SK-N-SH (cell line): ENCODE measurements around the gene PKD2L1. TPM values are rescaled to one million over a fixed set of nuclear protein-coding genes. Genes with fewer than 3 reads are reported as not detected.
"Not testable (repeated sequence)": the region's sequence is repeated elsewhere in the genome, so short reads cannot be mapped to it uniquely, and the experiment has no call there.

ENCODE experiments used
- CTCF ChIA-PET: fragments of 300-600, 350-600 bp; formaldehyde crosslinking; extraction: SDS; loops from one replicate; lab custom pipeline; 2021; lab: Yijun Ruan, JAX
- POLR2A ChIA-PET: fragments of 350-600 bp; sonication (Branson Sonifier 250); formaldehyde crosslinking; extraction: SDS; loops from one replicate; lab custom pipeline; 2020; ENCODE audit warnings: antibody characterized with exemption, inconsistent platforms; lab: Yijun Ruan, JAX
- DNase-seq: peaks from one replicate; pipeline ENCODE4 v3.0.0; 2012
- H2AFZ ChIP-seq: fragments of 200-600 bp; sonication (generic); 2 replicates; pipeline ENCODE4 v1.8.1; 2016; ENCODE audit warnings: antibody characterized with exemption, mild to moderate bottlenecking, low read depth
- H3F3A ChIP-seq: fragments of 200-600 bp; sonication (generic); replicated peaks from 2 replicates; pipeline ENCODE3; 2016; ENCODE audit warnings: antibody characterized with exemption, mild to moderate bottlenecking; ENCODE audit not compliant: insufficient read depth
- H3K27ac ChIP-seq, 2 experiments: fragments of 200-500 bp in 1 of 2; fragments of 200-600 bp in 1 of 2; sonication (Bioruptor generic) in 1 of 2; sonication (generic), shearing (Covaris generic) in 1 of 2; 2 replicates each; pipeline versions ENCODE4 v1.5.1 to v1.6.1; 2014 to 2016; ENCODE audit warnings: low read depth in 2 of 2, inconsistent platforms in 1 of 2, low read length in 1 of 2, mild to moderate bottlenecking in 1 of 2, mixed read lengths in 1 of 2
- H3K27me3 ChIP-seq: fragments of 200-600 bp; sonication (generic), shearing (Covaris generic); 2 replicates; pipeline ENCODE4 v1.6.1; 2016; ENCODE audit warnings: mixed run types; ENCODE audit not compliant: insufficient read depth
- H3K36me3 ChIP-seq, 2 experiments: fragments of 200-500 bp in 1 of 2; fragments of 200-600 bp in 1 of 2; sonication (Bioruptor generic) in 1 of 2; sonication (generic) in 1 of 2; replicated peaks in 1 of 2; 2 replicates each; pipeline versions ENCODE3 to v1.5.1; 2014 to 2016; ENCODE audit warnings: low read length in 1 of 2, mild to moderate bottlenecking in 1 of 2; ENCODE audit not compliant: insufficient read depth in 2 of 2, control insufficient read depth in 1 of 2
- H3K4me1 ChIP-seq, 2 experiments: fragments of 200-500 bp in 1 of 2; fragments of 200-600 bp in 1 of 2; sonication (Bioruptor generic) in 1 of 2; sonication (generic), shearing (Covaris generic) in 1 of 2; 2 replicates each; pipeline versions ENCODE4 v1.5.1 to v1.6.1; 2014 to 2016; ENCODE audit warnings: low read depth in 1 of 2, low read length in 1 of 2, mixed run types in 1 of 2; ENCODE audit not compliant: insufficient read depth in 2 of 2, control insufficient read depth in 1 of 2
- H3K4me2 ChIP-seq: fragments of 200-600 bp; sonication (generic), shearing (Covaris generic); 2 replicates; pipeline ENCODE4 v1.6.1; 2017; ENCODE audit warnings: mixed run types
- H3K4me3 ChIP-seq, 2 experiments: fragments of 200-500 bp in 1 of 2; fragments of 200-600 bp in 1 of 2; sonication (Bioruptor generic) in 1 of 2; sonication (generic), shearing (Covaris generic) in 1 of 2; 2 replicates each; pipeline versions ENCODE4 v1.5.1 to v1.8.1; 2014 to 2016; ENCODE audit warnings: low read depth in 2 of 2, inconsistent platforms in 1 of 2, low read length in 1 of 2, mild to moderate bottlenecking in 1 of 2, mixed read lengths in 1 of 2, moderate library complexity in 1 of 2
- H3K79me2 ChIP-seq: fragments of 200-600 bp; sonication (generic); 2 replicates; pipeline ENCODE4 v1.8.1; 2017; ENCODE audit warnings: mild to moderate bottlenecking; ENCODE audit not compliant: insufficient read depth
- H3K9ac ChIP-seq: fragments of 200-600 bp; sonication (generic); 2 replicates; pipeline ENCODE4 v1.6.1; 2017; ENCODE audit warnings: mixed run types
- H3K9me2 ChIP-seq: fragments of 200-600 bp; sonication (generic); 2 replicates; pipeline ENCODE4 v1.6.1; 2017; ENCODE audit warnings: mixed run types
- H3K9me3 ChIP-seq: fragments of 200-600 bp; sonication (generic); 2 replicates; pipeline ENCODE4 v1.6.1; 2017; ENCODE audit warnings: mixed run types, mild to moderate bottlenecking, moderate library complexity
- H4K20me1 ChIP-seq: fragments of 200-600 bp; sonication (generic); 2 replicates; pipeline ENCODE4 v1.6.1; 2017; ENCODE audit warnings: mild to moderate bottlenecking, mixed run types; ENCODE audit not compliant: insufficient read depth
- CHD2 ChIP-seq: fragments of 150-350 bp; IDR thresholded peaks from 2 replicates; pipeline ENCODE4 v1.6.1; 2018; ENCODE audit warnings: low read length; ENCODE audit not compliant: partially characterized antibody
- FOSL2 ChIP-seq: IDR thresholded peaks from 2 replicates; pipeline ENCODE4 v1.4.0; 2012; ENCODE audit warnings: low read depth, mild to moderate bottlenecking, moderate library complexity, borderline replicate concordance
- FOXJ3 ChIP-seq: sonication (generic); formaldehyde crosslinking; IDR thresholded peaks from 2 replicates; pipeline ENCODE4 v1.5.1; 2020; ENCODE audit warnings: mild to moderate bottlenecking, missing genetic modification reagents
- MEF2A ChIP-seq: IDR thresholded peaks from 2 replicates; pipeline ENCODE4 v1.4.0; 2012; ENCODE audit warnings: low read depth, borderline replicate concordance
- NRF1 ChIP-seq: IDR thresholded peaks from 2 replicates; pipeline ENCODE4 v1.6.1; 2012; ENCODE audit warnings: low read depth, mild to moderate bottlenecking, low read length
- POLR2AphosphoS5 ChIP-seq: IDR thresholded peaks from 2 replicates; pipeline ENCODE4 v1.6.1; 2012; ENCODE audit warnings: low read depth, low read length
- RCOR1 ChIP-seq: fragments of 150-350 bp; IDR thresholded peaks from 2 replicates; pipeline ENCODE4 v1.6.1; 2017; ENCODE audit warnings: antibody characterized with exemption, low read length
- RXRA ChIP-seq: IDR thresholded peaks from 2 replicates; pipeline ENCODE4 v1.4.0; 2012; ENCODE audit warnings: low read depth, mild to moderate bottlenecking, borderline replicate concordance
- SIN3A ChIP-seq: IDR thresholded peaks from 2 replicates; pipeline ENCODE4 v1.6.1; 2012; ENCODE audit warnings: low read depth, mild to moderate bottlenecking, low read length, moderate library complexity, borderline replicate concordance
- SMC3 ChIP-seq: IDR thresholded peaks from 2 replicates; pipeline ENCODE4 v1.6.1; 2012; ENCODE audit warnings: low read depth, low read length, improper control_type of control experiment
- TAF1 ChIP-seq: IDR thresholded peaks from 2 replicates; pipeline ENCODE4 v1.6.1; 2012; ENCODE audit warnings: low read depth, mild to moderate bottlenecking, low read length, moderate library complexity, borderline replicate concordance
- TCF12 ChIP-seq: IDR thresholded peaks from 2 replicates; pipeline ENCODE4 v1.4.0; 2012
- WGBS: methylation state at CpG from one replicate; pipeline ENCODE4 v1.1.6; 2017; ENCODE audit warnings: low lambda C conversion rate; 5-methylcytosine and 5-hydroxymethylcytosine counted together
- polyA plus RNA-seq, 3 experiments: library from polyadenylated mRNA; depleted of rRNA; stranded (reverse); fragments of >200 nt; gene quantifications; 2 replicates each; pipeline ENCODE4 v1.2.3, GENCODE V29; 2012
- TF ChIP-seq, protein P1 (sequence below): fragments of 200-600 bp; sonication (generic); IDR thresholded peaks from 2 replicates; pipeline ENCODE4 v1.6.1; 2017; ENCODE audit warnings: antibody characterized with exemption, mild to moderate bottlenecking, moderate library complexity
- TF ChIP-seq, protein P2 (sequence below): fragments of 150-350 bp; IDR thresholded peaks from 2 replicates; pipeline ENCODE4 v1.6.1; 2017; ENCODE audit warnings: antibody characterized with exemption, low read length, low read depth, borderline replicate concordance

PKD2L1 gene
- polyA plus RNA-seq, 1 of the 3 experiments (the other 2 are of a cell fraction): not detected

DNA sequence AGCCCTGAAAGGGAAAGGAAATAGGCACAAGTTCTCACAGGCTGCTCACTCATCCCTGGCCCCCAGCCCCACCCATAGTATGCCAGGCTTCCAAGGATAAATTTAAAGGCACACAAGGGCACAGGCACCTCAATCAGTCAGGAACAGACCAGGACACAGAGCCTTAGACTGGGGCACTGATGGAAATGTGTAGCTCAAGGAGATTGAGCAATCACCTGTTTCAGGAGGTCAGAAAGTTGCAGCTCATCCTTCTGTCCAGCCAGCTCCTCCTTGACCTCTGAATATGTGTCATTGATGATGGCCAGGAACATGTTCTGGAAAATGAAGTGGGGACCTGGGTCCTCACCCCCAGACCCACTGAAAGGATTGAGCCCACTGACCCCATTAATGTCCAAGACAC, 37.0 kb downstream of the PKD2L1 start:
- Histone ChIP-seq H3K9me2 (no peaks in the 10 kb centered on the region), H3F3A (no peaks in the 10 kb centered on the region), H3K4me2 (no peak overlapping the region), H3K4me1 (no peaks in the 10 kb centered on the region), H2AFZ (no peak overlapping the region), H3K27me3 (peaks cover 63% of the 10 kb centered on the region; the same call in 1 of the 2 replicates), H3K79me2 (no peaks in the 10 kb centered on the region), H3K4me3 (no peak overlapping the region), H3K27ac (no peak overlapping the region), H3K9me3 (no peaks in the 10 kb centered on the region), H3K9ac (no peak overlapping the region), H3K36me3 (no peaks in the 10 kb centered on the region), H4K20me1 (no peaks in the 10 kb centered on the region)
- no peak for TF ChIP-seq TAF1
- no peak for TF ChIP-seq RCOR1
- TF ChIP-seq TCF12: no peak
- TF ChIP-seq NRF1: no peak
- no peak for TF ChIP-seq CHD2
- TF ChIP-seq SIN3A: no peak
- TF ChIP-seq, protein P1, sequence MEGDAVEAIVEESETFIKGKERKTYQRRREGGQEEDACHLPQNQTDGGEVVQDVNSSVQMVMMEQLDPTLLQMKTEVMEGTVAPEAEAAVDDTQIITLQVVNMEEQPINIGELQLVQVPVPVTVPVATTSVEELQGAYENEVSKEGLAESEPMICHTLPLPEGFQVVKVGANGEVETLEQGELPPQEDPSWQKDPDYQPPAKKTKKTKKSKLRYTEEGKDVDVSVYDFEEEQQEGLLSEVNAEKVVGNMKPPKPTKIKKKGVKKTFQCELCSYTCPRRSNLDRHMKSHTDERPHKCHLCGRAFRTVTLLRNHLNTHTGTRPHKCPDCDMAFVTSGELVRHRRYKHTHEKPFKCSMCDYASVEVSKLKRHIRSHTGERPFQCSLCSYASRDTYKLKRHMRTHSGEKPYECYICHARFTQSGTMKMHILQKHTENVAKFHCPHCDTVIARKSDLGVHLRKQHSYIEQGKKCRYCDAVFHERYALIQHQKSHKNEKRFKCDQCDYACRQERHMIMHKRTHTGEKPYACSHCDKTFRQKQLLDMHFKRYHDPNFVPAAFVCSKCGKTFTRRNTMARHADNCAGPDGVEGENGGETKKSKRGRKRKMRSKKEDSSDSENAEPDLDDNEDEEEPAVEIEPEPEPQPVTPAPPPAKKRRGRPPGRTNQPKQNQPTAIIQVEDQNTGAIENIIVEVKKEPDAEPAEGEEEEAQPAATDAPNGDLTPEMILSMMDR: no peak
- TF ChIP-seq, protein P2, sequence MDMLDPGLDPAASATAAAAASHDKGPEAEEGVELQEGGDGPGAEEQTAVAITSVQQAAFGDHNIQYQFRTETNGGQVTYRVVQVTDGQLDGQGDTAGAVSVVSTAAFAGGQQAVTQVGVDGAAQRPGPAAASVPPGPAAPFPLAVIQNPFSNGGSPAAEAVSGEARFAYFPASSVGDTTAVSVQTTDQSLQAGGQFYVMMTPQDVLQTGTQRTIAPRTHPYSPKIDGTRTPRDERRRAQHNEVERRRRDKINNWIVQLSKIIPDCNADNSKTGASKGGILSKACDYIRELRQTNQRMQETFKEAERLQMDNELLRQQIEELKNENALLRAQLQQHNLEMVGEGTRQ: no peak
- TF ChIP-seq FOSL2: no peak
- no peak for TF ChIP-seq POLR2AphosphoS5
- no peak for TF ChIP-seq FOXJ3 (CRISPR knock-in tag)
- TF ChIP-seq RXRA: no peak
- TF ChIP-seq SMC3: no peak
- no peak for TF ChIP-seq MEF2A
- CTCF ChIA-PET: interaction anchor here (4.9 kb wide), 1 partner anchor 10 kb away, joined by 18 read pairs; no protein-coding TSS in a partner anchor
- DNase-seq: no peak
- POLR2A ChIA-PET: no interaction called here

DNA sequence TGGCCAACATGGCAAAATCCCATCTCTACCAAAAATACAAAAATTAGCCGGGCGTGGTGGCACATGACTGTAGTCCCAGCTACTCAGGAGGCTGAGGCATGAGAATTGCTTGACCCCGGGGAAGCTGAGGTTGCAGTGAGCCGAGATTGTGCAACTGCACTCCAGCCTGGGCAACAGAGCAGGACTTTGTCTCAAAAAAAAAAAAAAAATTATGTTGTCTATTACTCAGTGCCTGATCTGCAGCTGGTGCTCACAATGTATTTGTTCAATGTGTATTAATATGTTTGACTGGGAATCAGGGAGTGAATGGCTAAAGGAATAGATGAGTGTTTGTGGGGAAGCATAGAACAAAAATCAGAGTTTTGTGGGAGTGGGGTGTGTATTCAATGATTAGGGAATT, 37.7 kb downstream of the PKD2L1 start:
- H3K9me3 ChIP-seq, H3K36me3 ChIP-seq, DNase-seq, H4K20me1 ChIP-seq, H3K27ac ChIP-seq, H3K79me2 ChIP-seq, H3F3A ChIP-seq, H3K4me1 ChIP-seq, H3K9me2 ChIP-seq, H3K4me3 ChIP-seq, H3K9ac ChIP-seq, POLR2A ChIA-PET, H3K4me2 ChIP-seq, H2AFZ ChIP-seq: not testable (repeated sequence)
- CTCF ChIA-PET: interaction anchor here (1.3 to 4.9 kb wide), 2 partner anchors 10 to 189 kb away, joined by 4 to 18 read pairs; no protein-coding TSS in a partner anchor
- 30% methylated on average over 4 of the region's 4 CpGs for WGBS
- peaks cover 55% of the 10 kb centered on the region; the same call in 1 of the 2 replicates for H3K27me3 ChIP-seq
